Central memory CD8-positive, alpha-beta T cell (primary cell): ENCODE measurements around the gene NEAT1.

Experiments
- ATAC-seq: fragments of 150-1000 bp; cut with Tn5 transposase; replicated peaks from 2 replicates; pipeline ENCODE4 v1.10.0; 2022; ENCODE audit warnings: mild to moderate bottlenecking, moderate FRiP score, moderate number of reproducible peaks; ENCODE audit not compliant: poor library complexity, severe bottlenecking; ENCODE audit errors: extremely low read depth
- DNase-seq, 2 donors: peaks; one replicate each; pipeline ENCODE4 v3.0.0; 2021; ENCODE audit warnings: low spot score in 2 of 2
- H3K27ac Mint-ChIP-seq: one replicate; pipeline ENCODE4 v1.8.0; 2022; ENCODE audit warnings: low read depth, mild to moderate bottlenecking, moderate library complexity, mixed read lengths
- H3K27me3 Mint-ChIP-seq: one replicate; pipeline ENCODE4 v1.8.0; 2022; ENCODE audit warnings: mixed read lengths
- H3K36me3 Mint-ChIP-seq: one replicate; pipeline ENCODE4 v1.8.0; 2022; ENCODE audit warnings: mild to moderate bottlenecking, moderate library complexity, mixed read lengths; ENCODE audit not compliant: insufficient read depth
- H3K4me1 Mint-ChIP-seq: one replicate; pipeline ENCODE4 v1.8.0; 2022; ENCODE audit warnings: mixed read lengths
- H3K4me3 Mint-ChIP-seq: one replicate; pipeline ENCODE4 v1.8.0; 2022; ENCODE audit warnings: mild to moderate bottlenecking, moderate library complexity, mixed read lengths
- H3K9me3 Mint-ChIP-seq: one replicate; pipeline ENCODE4 v1.8.0; 2022; ENCODE audit warnings: mixed read lengths

Gene NEAT1

GRCh38 chr11:65487467-65488272 is 65.1 kb downstream of the NEAT1 start:
- no peaks in the 10 kb centered on the region for H3K27me3 Mint-ChIP-seq
- H3K4me3 Mint-ChIP-seq: no peak overlapping the region
- DNase-seq (no peak), ATAC-seq (no peak)
- peaks cover 2% of the 10 kb centered on the region for H3K36me3 Mint-ChIP-seq
- no peaks in the 10 kb centered on the region for H3K9me3 Mint-ChIP-seq
- H3K4me1 Mint-ChIP-seq: peaks cover 5% of the 10 kb centered on the region
- H3K27ac Mint-ChIP-seq: no peak overlapping the region

DNA sequence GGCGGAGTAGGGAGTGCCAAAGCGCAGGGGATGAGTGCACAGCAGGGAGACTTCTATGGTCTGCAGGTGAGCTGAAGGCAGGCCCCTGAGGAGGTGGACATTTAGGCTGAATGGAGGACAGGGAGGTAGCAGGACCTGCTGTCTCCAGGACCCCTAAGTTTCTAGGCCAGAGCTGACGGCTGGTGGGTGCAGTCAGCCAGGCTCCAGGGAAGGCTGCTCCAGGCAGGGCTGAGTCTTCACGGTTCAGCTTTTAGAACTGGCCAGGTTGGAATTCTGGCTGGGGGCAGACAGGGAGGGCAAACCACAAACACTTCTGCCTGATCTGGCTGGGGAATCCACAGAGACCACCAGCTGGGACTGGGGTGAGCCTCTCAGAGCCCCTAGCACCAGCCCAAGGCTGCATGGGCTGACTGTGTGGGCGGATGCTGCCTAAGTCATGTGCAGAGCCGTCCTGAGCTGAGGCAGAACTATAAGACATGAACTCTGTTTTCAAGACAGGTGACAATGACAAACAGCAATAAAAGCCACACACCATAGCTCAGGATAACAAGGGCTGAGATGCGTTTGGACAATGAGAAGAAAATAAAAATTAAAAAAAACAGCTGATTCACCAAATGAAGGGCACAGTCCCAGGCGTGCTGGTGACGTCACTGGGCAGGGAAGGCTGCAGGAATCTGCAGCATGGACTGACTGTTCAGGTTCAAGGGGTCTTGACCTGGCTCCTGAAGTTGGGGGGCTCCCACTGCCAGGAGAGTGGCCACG is 65.9 kb downstream of the NEAT1 start:
- peaks cover 13% of the 10 kb centered on the region for H3K4me1 Mint-ChIP-seq
- ATAC-seq: no peak
- no peak for DNase-seq
- no peak overlapping the region for H3K4me3 Mint-ChIP-seq
- no peak overlapping the region for H3K27ac Mint-ChIP-seq
- H3K36me3 Mint-ChIP-seq: peaks cover 2% of the 10 kb centered on the region
- no peaks in the 10 kb centered on the region for H3K9me3 Mint-ChIP-seq
- no peaks in the 10 kb centered on the region for H3K27me3 Mint-ChIP-seq

- H3K27ac Mint-ChIP-seq: no peak overlapping the region
- H3K4me1 Mint-ChIP-seq: peaks cover 13% of the 10 kb centered on the region
Measured at GRCh38 chr11:65489035-65489705, 66.6 kb downstream of the NEAT1 start.

DNA sequence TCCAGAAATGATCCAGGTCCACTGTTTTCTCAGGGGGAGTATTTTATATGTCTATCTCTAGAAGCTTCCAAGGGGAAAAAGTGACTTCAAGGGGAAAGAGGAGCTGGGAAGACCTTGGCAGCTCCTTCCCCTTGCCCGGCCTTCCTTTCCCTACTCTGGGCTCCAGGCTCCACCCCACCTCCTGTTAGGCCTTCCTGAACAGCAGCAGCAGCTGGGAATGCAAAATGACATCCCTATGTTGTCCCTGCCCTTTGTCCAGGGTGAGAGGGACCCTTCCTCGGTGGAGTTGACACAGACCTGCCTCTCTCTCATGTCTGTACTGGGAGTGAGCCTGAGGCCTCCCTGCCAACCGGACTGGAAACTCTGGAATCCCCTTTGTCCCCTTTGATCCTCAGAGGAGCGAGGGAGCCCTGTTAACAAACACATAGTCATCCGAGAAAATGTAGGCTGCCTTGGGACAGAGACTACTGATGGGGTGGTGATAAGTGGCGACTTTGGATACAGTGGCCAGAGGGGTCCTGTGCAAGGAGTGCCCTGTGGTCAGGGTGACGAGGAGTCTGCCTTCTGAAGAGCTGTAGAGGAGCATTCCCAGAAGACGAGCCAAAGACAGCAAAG is 67.2 kb downstream of the NEAT1 start:
- DNase-seq (no peak), ATAC-seq (no peak)
- no peaks in the 10 kb centered on the region for H3K9me3 Mint-ChIP-seq
- H3K4me1 Mint-ChIP-seq: peaks cover 18% of the 10 kb centered on the region
- no peak overlapping the region for H3K4me3 Mint-ChIP-seq
- H3K27ac Mint-ChIP-seq: no peak overlapping the region
- H3K27me3 Mint-ChIP-seq: no peaks in the 10 kb centered on the region
- peaks cover 2% of the 10 kb centered on the region for H3K36me3 Mint-ChIP-seq

More at GRCh38 chr11:65489035-65489705, 66.6 kb downstream of the NEAT1 start:
- DNase-seq (no peak), ATAC-seq (no peak)
- H3K4me3 Mint-ChIP-seq: no peak overlapping the region
- no peaks in the 10 kb centered on the region for H3K27me3 Mint-ChIP-seq
- no peaks in the 10 kb centered on the region for H3K9me3 Mint-ChIP-seq
- H3K36me3 Mint-ChIP-seq: peaks cover 2% of the 10 kb centered on the region

GRCh38 chr11:65491163-65491465 is 68.5 kb downstream of the NEAT1 start:
- H3K27ac Mint-ChIP-seq: no peak overlapping the region
- DNase-seq: no peak
- H3K36me3 Mint-ChIP-seq: peaks cover 5% of the 10 kb centered on the region
- H3K4me1 Mint-ChIP-seq: peaks cover 19% of the 10 kb centered on the region
- ATAC-seq: no peak
- H3K27me3 Mint-ChIP-seq: no peaks in the 10 kb centered on the region
- no peak overlapping the region for H3K4me3 Mint-ChIP-seq
- H3K9me3 Mint-ChIP-seq: no peaks in the 10 kb centered on the region

DNA sequence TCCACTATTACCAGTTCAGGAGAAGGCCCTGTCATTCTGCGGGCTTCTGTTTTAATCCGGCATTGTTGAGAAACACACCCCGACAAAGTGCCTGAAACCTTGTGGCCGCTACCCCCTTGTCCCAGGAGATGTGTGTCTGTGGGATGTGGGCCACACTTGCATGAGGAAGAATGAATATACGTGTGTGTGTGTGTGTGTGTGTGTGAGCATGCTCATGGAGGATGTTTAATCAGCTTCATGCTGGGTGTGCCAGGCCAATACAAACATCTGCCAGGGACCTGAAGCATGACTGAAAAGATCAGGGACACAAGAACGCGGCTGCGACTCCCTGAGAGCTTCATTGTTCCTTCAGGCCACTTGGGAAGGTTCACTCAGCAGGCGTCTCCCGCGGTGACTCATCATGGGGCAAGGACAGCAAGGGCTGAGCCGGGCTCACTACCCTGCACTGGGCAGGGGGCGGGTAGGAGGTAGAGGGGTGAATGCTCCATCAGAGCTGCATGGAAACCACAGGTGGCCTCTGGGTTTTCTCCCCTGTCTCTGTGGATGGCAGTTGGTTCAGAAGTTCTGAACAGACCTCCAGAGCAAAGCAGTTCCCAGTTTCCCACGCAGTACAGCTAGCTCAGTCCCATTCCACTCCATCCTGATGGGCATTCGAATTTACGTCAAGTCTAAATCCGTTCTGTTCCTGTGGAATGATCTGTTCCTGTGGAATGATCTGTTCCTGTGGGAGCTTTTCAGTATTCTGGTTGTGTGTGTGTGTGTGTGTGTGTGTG is 69.2 kb downstream of the NEAT1 start:
- no peak for DNase-seq
- Mint-ChIP-seq H3K4me1 (peaks cover 26% of the 10 kb centered on the region), H3K36me3 (peaks cover 5% of the 10 kb centered on the region), H3K27ac (no peak overlapping the region), H3K27me3 (no peaks in the 10 kb centered on the region), H3K9me3 (no peaks in the 10 kb centered on the region), H3K4me3 (no peak overlapping the region)
- ATAC-seq: no peak

- Mint-ChIP-seq H3K27me3 (no peaks in the 10 kb centered on the region), H3K4me1 (peaks cover 31% of the 10 kb centered on the region), H3K27ac (no peak overlapping the region), H3K4me3 (no peak overlapping the region), H3K36me3 (peaks cover 5% of the 10 kb centered on the region), H3K9me3 (no peaks in the 10 kb centered on the region)
- no peak for DNase-seq
- no peak for ATAC-seq
Measured at GRCh38 chr11:65492387-65492636, 69.7 kb downstream of the NEAT1 start.

GRCh38 chr11:65492637-65493366 is 70.2 kb downstream of the NEAT1 start:
- H3K9me3 Mint-ChIP-seq: no peaks in the 10 kb centered on the region
- DNase-seq (no peak), ATAC-seq (no peak)
- H3K27me3 Mint-ChIP-seq: no peaks in the 10 kb centered on the region
- H3K36me3 Mint-ChIP-seq: peaks cover 5% of the 10 kb centered on the region
- H3K27ac Mint-ChIP-seq: peak overlapping the region; percentile 49
- peaks cover 32% of the 10 kb centered on the region for H3K4me1 Mint-ChIP-seq
- no peak overlapping the region for H3K4me3 Mint-ChIP-seq

DNA sequence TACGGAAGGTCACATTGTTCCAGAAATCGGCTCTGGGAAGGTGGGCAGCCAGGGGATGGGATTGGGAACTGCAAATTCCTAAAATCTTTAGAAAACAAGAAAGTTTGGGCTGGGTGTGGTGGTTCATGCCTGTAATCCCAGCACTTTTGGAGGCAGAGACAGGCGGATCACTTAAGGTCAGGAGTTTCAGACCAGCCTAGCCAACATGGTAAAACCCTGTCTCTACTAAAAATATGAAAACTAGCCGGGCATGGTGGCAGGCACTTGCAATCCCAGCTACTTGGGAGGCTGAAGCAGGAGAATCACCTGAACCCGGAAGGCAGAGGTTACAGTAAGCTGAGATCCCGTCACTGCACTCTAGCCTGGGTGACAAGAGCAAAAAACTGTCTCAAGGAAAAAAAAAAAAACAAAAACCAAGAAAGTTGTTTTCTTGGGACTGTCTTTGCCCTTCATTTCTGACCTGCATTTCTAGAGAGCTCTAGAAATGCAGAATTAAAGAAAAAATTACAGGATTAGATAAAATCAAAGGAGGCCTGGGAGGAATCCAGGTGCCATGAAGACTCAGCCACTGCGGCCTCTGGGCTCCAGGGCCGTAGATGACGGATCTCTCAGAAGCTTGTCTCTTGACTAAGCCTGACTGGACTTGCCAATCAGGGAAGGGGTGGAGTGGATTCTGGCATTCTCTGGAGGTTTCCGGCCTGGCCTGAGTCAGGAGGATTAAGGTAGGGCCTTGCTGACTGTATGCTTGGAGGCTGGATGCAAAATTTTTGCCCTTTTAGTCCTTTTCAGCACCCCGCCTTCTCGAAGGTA is 71.0 kb downstream of the NEAT1 start:
- Mint-ChIP-seq H3K9me3 (no peaks in the 10 kb centered on the region), H3K27me3 (no peaks in the 10 kb centered on the region), H3K36me3 (peaks cover 5% of the 10 kb centered on the region), H3K27ac (peak overlapping the region; percentile 49), H3K4me1 (peaks cover 32% of the 10 kb centered on the region), H3K4me3 (no peak overlapping the region)
- ATAC-seq (no peak), DNase-seq (no peak)
